ENCODE results near the gene SS18.

The SS18 gene

GRCh38 chr18:25998461-25998860 is 92.0 kb downstream of the SS18 start:
- FAIRE-seq: no peak

- no peak for FAIRE-seq
Measured at GRCh38 chr18:25992566-25992965, 97.8 kb downstream of the SS18 start.

GRCh38 chr18:25990473-25990872 is 99.9 kb downstream of the SS18 start:
- FAIRE-seq: no peak

- FAIRE-seq: no peak
Measured at GRCh38 chr18:25985707-25986394, 104.6 kb downstream of the SS18 start.

GRCh38 chr18:25983730-25984129 is 106.7 kb downstream of the SS18 start:
- no peak for FAIRE-seq

DNA sequence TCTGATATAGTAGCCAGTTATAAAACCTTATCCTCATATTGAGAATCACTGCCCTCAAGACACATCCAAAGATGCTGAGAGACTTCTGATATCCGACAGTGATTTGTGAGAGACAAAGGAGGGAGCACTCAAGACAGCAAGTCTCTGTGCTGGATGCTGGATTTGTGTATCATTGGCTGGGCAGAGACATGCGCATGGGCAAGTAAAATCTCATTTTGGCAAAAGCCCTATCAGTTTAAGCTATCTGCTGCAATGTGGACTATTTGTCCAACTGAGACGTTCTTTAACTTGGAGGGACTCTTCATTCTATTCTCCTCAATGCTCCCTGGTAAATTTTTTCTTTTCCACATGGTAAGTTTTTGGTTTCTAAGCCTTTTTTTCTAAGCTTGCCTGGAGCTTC is 107.5 kb downstream of the SS18 start:
- FAIRE-seq: no peak

- FAIRE-seq: no peak
Measured at GRCh38 chr18:25982153-25982552, 108.3 kb downstream of the SS18 start.

GRCh38 chr18:25979369-25980040 is 110.9 kb downstream of the SS18 start:
- no peak for FAIRE-seq

DNA sequence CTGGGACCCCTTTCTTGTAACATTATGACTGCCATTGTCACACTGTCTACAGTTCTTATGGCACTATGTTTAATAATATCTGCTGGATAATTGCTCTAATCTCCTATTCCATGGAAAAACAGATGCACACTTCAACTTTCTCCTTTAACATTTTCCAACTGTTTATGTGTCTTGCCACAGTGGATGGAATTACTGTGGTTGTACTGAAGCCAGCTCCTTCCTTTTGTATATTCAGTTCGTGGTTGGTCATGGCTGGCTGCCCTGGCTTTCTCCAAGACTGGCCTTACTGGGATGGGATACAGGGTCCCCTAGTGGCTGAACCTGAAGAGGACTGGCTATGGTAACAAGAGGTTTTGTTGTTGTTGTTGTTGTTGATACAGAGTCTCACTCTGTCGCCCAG is 113.9 kb downstream of the SS18 start:
- no peak for FAIRE-seq

DNA sequence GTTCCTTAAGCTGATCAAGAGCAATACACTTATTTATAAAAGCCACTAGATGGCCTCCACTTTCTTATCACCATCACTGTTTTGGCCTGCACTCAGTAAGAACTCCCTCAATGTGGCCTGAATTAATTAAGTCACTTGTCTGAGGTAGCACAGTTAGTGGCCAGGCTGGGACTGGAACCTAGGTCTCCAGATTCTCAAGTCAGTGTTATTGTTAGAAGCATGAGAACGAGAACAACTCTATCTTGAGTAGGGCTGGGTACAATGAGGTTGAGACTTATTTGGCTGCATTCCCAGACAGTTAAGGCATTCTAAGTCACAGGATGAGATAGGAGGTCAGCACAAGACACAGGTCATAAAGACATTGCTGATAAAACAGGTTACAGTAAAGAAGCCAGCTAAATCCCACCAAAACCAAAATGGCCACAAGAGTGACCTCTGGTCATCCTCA is 115.8 kb downstream of the SS18 start:
- no peak for FAIRE-seq

Measured in TTC549 (cell line).